ENCODE data around the gene TROAP. TPM values are rescaled to one million over a fixed set of nuclear protein-coding genes. Genes with fewer than 3 reads are reported as not detected.

The TROAP gene
- total and polyA plus RNA-seq, 9 of the 15 experiments (the other 6 are each of a cell fraction or from before 2014, with no cell fraction given) = 46.4 to 171 (median 59.8) TPM

DNA sequence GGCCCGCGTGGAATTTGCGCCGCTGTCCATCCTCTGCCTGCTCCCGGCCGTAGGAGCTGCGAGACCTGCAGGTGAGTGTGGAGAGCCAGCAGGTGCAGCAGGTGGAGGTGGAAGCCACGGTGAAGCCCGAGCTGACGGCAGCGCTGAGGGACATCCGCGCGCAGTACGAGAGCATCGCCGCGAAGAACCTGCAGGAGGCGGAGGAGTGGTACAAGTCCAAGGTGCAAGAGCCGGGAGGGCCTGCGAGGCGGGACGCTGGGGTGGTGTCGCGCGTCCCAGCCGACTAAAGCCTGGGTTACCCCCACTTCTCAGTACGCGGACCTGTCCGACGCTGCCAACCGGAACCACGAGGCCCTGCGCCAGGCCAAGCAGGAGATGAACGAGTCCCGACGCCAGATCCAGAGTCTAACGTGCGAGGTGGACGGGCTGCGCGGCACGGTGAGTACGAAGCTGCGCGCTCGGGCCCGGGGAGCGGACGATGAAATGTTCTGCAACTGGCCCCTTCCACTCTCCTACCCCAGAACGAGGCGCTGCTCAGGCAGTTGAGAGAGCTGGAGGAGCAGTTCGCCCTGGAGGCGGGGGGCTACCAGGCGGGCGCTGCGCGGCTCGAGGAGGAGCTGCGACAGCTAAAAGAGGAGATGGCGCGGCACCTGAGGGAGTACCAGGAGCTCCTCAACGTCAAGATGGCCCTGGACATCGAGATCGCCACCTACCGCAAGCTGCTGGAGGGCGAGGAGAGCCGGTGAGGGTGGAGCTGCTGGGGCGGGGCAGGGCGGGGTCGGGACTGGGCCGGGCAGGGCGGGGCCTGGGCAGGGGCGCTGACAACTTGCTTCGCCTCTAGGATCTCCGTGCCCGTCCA, 26.0 kb upstream of the TROAP start (continued):
- TF ChIP-seq ZNF133 (CRISPR knock-in tag; IDR thresholded peaks at IDR 0.05) = no peak
- TF ChIP-seq, protein P1, sequence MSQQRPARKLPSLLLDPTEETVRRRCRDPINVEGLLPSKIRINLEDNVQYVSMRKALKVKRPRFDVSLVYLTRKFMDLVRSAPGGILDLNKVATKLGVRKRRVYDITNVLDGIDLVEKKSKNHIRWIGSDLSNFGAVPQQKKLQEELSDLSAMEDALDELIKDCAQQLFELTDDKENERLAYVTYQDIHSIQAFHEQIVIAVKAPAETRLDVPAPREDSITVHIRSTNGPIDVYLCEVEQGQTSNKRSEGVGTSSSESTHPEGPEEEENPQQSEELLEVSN (IDR thresholded peaks at IDR 0.05; ENCODE audit: borderline replicate concordance in 1 of 2, extremely low read depth in 1 of 2, insufficient read depth in 1 of 2, insufficient read length in 1 of 2, low read depth in 1 of 2, low read length in 1 of 2, poor library complexity in 1 of 2, severe bottlenecking in 1 of 2) = peak; percentile 24 to 46
- no peak for TF ChIP-seq ZSCAN29 (IDR thresholded peaks at IDR 0.05)
- no peak for TF ChIP-seq SAP30 (IDR thresholded peaks at IDR 0.05; ENCODE audit: borderline replicate concordance, insufficient read depth, low read depth, low read length, poor library complexity, severe bottlenecking)
- 0 out of 2 replicates have a peak, but pooled peaks have one; percentile 19 for TF ChIP-seq E2F4 (CRISPR knock-in tag; IDR thresholded peaks at IDR 0.05; ENCODE audit: low read depth)
- no peak for TF ChIP-seq KAT7 (CRISPR knock-in tag; IDR thresholded peaks at IDR 0.05; ENCODE audit: borderline replicate concordance)
- no peak for TF ChIP-seq PURB (CRISPR knock-in tag; IDR thresholded peaks at IDR 0.05; ENCODE audit: low read depth)
- TF ChIP-seq ETV1 (tag; conservative IDR thresholded peaks at IDR 0.05; ENCODE audit: low read depth) = no peak
- peak; percentile 43 for TF ChIP-seq RBBP5 (IDR thresholded peaks at IDR 0.05; ENCODE audit: borderline replicate concordance, insufficient read depth, low read length, poor library complexity, severe bottlenecking)
- no peak for TF ChIP-seq HBP1 (CRISPR knock-in tag; IDR thresholded peaks at IDR 0.05)
- TF ChIP-seq CREM (IDR thresholded peaks at IDR 0.05; ENCODE audit: low read depth) = peak; percentile 40; the same call in 1 of the 2 replicates
- TF ChIP-seq EP400 (IDR thresholded peaks at IDR 0.05) = peak; percentile 41; the same call in 1 of the 2 replicates
- TF ChIP-seq ZNF184 (CRISPR knock-in tag; IDR thresholded peaks at IDR 0.05) = 0 out of 2 replicates have a peak, but pooled peaks have one; percentile 27
- no peak for TF ChIP-seq TAL1 (IDR thresholded peaks at IDR 0.05)
- TF ChIP-seq DIDO1 (tag; IDR thresholded peaks at IDR 0.05; ENCODE audit: low read depth) = no peak
- TF ChIP-seq, protein P2, sequence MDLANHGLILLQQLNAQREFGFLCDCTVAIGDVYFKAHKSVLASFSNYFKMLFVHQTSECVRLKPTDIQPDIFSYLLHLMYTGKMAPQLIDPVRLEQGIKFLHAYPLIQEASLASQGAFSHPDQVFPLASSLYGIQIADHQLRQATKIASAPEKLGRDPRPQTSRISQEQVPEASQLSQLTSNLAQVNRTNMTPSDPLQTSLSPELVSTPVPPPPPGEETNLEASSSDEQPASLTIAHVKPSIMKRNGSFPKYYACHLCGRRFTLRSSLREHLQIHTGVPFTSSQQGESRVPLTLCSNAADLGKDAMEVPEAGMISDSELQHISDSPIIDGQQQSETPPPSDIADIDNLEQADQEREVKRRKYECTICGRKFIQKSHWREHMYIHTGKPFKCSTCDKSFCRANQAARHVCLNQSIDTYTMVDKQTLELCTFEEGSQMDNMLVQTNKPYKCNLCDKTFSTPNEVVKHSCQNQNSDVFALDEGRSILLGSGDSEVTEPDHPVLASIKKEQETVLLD (IDR thresholded peaks at IDR 0.05) = no peak
- TF ChIP-seq TCF15 (CRISPR knock-in tag; IDR thresholded peaks at IDR 0.05) = no peak
- TF ChIP-seq, protein P3, sequence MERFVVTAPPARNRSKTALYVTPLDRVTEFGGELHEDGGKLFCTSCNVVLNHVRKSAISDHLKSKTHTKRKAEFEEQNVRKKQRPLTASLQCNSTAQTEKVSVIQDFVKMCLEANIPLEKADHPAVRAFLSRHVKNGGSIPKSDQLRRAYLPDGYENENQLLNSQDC (CRISPR knock-in tag; IDR thresholded peaks at IDR 0.05) = no peak
- peak; percentile 45; the same call in 1 of the 2 replicates for TF ChIP-seq RB1 (IDR thresholded peaks at IDR 0.05; ENCODE audit: low read depth)
- TF ChIP-seq EHMT2 (IDR thresholded peaks at IDR 0.05) = no peak
- TF ChIP-seq ZNF785 (CRISPR knock-in tag; IDR thresholded peaks at IDR 0.05) = no peak

Measured in K562 (cell line).